Cardiac fibroblast (primary cell): Measurements from ENCODE around the gene SHOC2.

Experiments used
- DNase-seq, 2 donors: peaks; one replicate each; pipeline versions ENCODE4 v3.0.0 to v3.0.0-alpha.2; 2010; ENCODE audit warnings: low read depth in 2 of 2
- H3K4me3 ChIP-seq, 2 donors: replicated peaks in 1 of 2; 1 replicate in 1 of 2; 2 replicates in 1 of 2; pipeline ENCODE4 v1.5.1; 2011; ENCODE audit warnings: low read depth in 2 of 2, low read length in 2 of 2, mild to moderate bottlenecking in 2 of 2, moderate library complexity in 1 of 2
- CTCF ChIP-seq: IDR thresholded peaks from one replicate; pipeline ENCODE4 v1.5.1; 2011; ENCODE audit warnings: low read depth, mild to moderate bottlenecking, low read length, inconsistent platforms

Gene SHOC2

GRCh38 chr10:110873951-110874350 is 45.5 kb upstream of the SHOC2 start:
- DNase-seq, result no peak
- H3K4me3 ChIP-seq, result peak overlapping the region; percentile 82 to 94
- TF ChIP-seq CTCF, result no peak

GRCh38 chr10:110876000-110876399 is 43.4 kb upstream of the SHOC2 start:
- no peak for DNase-seq
- no peak for TF ChIP-seq CTCF
- no peak overlapping the region for H3K4me3 ChIP-seq

- no peak for TF ChIP-seq CTCF
- H3K4me3 ChIP-seq, result no peak overlapping the region
- DNase-seq, result no peak
These were observed 42.6 kb upstream of the SHOC2 start for GRCh38 chr10:110876788-110877187.

GRCh38 chr10:110880012-110880411 is 39.4 kb upstream of the SHOC2 start:
- TF ChIP-seq CTCF, result no peak
- DNase-seq, result no peak
- H3K4me3 ChIP-seq, result no peak overlapping the region

GRCh38 chr10:110881247-110881646 is 38.2 kb upstream of the SHOC2 start:
- no peak overlapping the region for H3K4me3 ChIP-seq
- DNase-seq, result no peak
- no peak for TF ChIP-seq CTCF

- no peak overlapping the region for H3K4me3 ChIP-seq
- no peak for DNase-seq
- TF ChIP-seq CTCF, result no peak
These were observed 37.5 kb upstream of the SHOC2 start for GRCh38 chr10:110881905-110882304.

- no peak for TF ChIP-seq CTCF
- no peak for DNase-seq
- H3K4me3 ChIP-seq, result no peak overlapping the region
These were observed 35.5 kb upstream of the SHOC2 start for GRCh38 chr10:110883924-110884323.
